ENCODE results near the gene BRPF3. TPM values are rescaled to one million over a fixed set of nuclear protein-coding genes. Genes with fewer than 3 reads are reported as not detected.

Gene BRPF3
- total and polyA plus RNA-seq, 4 donors = 7.5 to 20.0 (median 13.7) TPM

- peaks cover 0 to 2% (median 0%) of the 10 kb centered on the region in 4 donors for H3K27me3 ChIP-seq (ENCODE audit: control insufficient read depth in 4 of 4, insufficient read depth in 4 of 4, low read length in 3 of 4)
- DNase-seq (ENCODE audit: low spot score) = no peak
- no peak overlapping the region for H3K4me3 ChIP-seq (ENCODE audit: low read depth in 1 of 3, low read length in 3 of 3)
- peaks cover 0 to 2% (median 0%) of the 10 kb centered on the region in 4 donors for H3K4me1 ChIP-seq (ENCODE audit: control insufficient read depth in 4 of 4, insufficient read depth in 4 of 4, low read length in 3 of 4)
- no peaks in the 10 kb centered on the region for H3K36me3 ChIP-seq (ENCODE audit: control insufficient read depth in 4 of 4, insufficient read depth in 3 of 4, low read depth in 1 of 4, low read length in 3 of 4)
- H3K9ac ChIP-seq (ENCODE audit: low read depth in 1 of 2, low read length in 2 of 2) = no peak overlapping the region
- no peak overlapping the region for H3K27ac ChIP-seq (ENCODE audit: low read depth in 1 of 2, low read length in 2 of 2)
- H3K9me3 ChIP-seq (ENCODE audit: control insufficient read depth in 4 of 4, low read length in 3 of 4) = peaks cover 3 to 9% (median 6%) of the 10 kb centered on the region in 4 donors
- 94% methylated on average over 4 of the region's 4 CpGs for WGBS
- no peak for TF ChIP-seq HNF4A (conservative IDR thresholded peaks at IDR 0.05)
- no peak for TF ChIP-seq FOXA1 (IDR thresholded peaks at IDR 0.05)
- no peak for TF ChIP-seq ZBTB33 (IDR thresholded peaks at IDR 0.05)
- TF ChIP-seq, protein P1, sequence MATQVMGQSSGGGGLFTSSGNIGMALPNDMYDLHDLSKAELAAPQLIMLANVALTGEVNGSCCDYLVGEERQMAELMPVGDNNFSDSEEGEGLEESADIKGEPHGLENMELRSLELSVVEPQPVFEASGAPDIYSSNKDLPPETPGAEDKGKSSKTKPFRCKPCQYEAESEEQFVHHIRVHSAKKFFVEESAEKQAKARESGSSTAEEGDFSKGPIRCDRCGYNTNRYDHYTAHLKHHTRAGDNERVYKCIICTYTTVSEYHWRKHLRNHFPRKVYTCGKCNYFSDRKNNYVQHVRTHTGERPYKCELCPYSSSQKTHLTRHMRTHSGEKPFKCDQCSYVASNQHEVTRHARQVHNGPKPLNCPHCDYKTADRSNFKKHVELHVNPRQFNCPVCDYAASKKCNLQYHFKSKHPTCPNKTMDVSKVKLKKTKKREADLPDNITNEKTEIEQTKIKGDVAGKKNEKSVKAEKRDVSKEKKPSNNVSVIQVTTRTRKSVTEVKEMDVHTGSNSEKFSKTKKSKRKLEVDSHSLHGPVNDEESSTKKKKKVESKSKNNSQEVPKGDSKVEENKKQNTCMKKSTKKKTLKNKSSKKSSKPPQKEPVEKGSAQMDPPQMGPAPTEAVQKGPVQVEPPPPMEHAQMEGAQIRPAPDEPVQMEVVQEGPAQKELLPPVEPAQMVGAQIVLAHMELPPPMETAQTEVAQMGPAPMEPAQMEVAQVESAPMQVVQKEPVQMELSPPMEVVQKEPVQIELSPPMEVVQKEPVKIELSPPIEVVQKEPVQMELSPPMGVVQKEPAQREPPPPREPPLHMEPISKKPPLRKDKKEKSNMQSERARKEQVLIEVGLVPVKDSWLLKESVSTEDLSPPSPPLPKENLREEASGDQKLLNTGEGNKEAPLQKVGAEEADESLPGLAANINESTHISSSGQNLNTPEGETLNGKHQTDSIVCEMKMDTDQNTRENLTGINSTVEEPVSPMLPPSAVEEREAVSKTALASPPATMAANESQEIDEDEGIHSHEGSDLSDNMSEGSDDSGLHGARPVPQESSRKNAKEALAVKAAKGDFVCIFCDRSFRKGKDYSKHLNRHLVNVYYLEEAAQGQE (IDR thresholded peaks at IDR 0.05) = no peak
- no peak for TF ChIP-seq GABPA (IDR thresholded peaks at IDR 0.05 in 1 of 2, conservative IDR thresholded peaks at IDR 0.05 in 1 of 2)
- no peak for TF ChIP-seq HNF4G (IDR thresholded peaks at IDR 0.05)
- TF ChIP-seq YY1 (IDR thresholded peaks at IDR 0.05) = no peak
- TF ChIP-seq JUND (IDR thresholded peaks at IDR 0.05) = no peak
- TF ChIP-seq, protein P2, sequence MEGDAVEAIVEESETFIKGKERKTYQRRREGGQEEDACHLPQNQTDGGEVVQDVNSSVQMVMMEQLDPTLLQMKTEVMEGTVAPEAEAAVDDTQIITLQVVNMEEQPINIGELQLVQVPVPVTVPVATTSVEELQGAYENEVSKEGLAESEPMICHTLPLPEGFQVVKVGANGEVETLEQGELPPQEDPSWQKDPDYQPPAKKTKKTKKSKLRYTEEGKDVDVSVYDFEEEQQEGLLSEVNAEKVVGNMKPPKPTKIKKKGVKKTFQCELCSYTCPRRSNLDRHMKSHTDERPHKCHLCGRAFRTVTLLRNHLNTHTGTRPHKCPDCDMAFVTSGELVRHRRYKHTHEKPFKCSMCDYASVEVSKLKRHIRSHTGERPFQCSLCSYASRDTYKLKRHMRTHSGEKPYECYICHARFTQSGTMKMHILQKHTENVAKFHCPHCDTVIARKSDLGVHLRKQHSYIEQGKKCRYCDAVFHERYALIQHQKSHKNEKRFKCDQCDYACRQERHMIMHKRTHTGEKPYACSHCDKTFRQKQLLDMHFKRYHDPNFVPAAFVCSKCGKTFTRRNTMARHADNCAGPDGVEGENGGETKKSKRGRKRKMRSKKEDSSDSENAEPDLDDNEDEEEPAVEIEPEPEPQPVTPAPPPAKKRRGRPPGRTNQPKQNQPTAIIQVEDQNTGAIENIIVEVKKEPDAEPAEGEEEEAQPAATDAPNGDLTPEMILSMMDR (IDR thresholded peaks at IDR 0.05; ENCODE audit: low read depth, low read length, missing input control) = no peak
Measured at GRCh38 chr6:36267731-36268477, 71.4 kb downstream of the BRPF3 start.

DNA sequence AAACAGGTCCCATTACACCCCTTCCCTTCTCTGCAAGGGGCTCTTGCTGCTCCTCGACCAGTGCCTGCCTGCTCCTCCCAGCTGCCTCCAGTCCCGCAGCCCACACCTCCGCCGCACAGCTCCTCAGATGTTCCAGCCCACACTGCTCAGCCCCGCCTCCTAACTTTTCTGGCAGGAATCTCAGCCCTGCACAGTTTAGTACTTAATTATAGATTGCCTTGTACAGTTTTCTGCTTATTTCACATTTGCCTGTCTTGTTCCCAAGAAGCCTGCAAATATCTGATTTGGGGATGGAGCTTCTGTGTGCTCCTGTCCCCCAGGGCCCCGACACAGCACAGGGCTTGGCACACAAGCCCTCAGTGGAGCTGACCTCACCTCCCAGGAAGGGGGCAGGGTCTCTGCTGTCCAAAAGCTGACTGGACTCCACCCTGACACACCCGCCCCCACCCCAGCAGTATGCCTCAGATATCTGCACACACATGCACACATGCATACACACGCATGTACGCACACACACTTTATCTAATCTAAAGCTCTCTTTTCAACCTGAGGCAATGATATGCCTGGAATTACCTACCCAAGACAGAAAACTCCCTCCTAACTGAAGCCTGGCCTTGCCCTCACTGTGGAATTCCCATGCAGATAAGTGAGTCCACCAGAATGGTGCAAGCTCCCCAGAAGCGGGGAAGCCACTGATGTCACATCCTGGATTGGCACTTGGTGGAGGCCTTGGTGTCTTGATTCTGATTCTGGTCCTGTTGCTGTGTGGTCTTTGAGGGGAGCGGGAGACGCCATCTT lies 72.1 kb downstream of the BRPF3 start:
- no peak overlapping the region for H3K27ac ChIP-seq (ENCODE audit: low read depth in 1 of 2, low read length in 2 of 2)

More for the DNA sequence above, 72.1 kb downstream of the BRPF3 start:
- Histone ChIP-seq H3K9me3 (ENCODE audit: control insufficient read depth in 4 of 4, low read length in 3 of 4) (peaks cover 3 to 9% (median 6%) of the 10 kb centered on the region in 4 donors), H3K36me3 (ENCODE audit: control insufficient read depth in 4 of 4, insufficient read depth in 3 of 4, low read depth in 1 of 4, low read length in 3 of 4) (no peaks in the 10 kb centered on the region), H3K9ac (ENCODE audit: low read depth in 1 of 2, low read length in 2 of 2) (no peak overlapping the region), H3K4me3 (ENCODE audit: low read depth in 1 of 3, low read length in 3 of 3) (no peak overlapping the region), H3K27me3 (ENCODE audit: control insufficient read depth in 4 of 4, insufficient read depth in 4 of 4, low read length in 3 of 4) (peaks cover 0 to 2% (median 0%) of the 10 kb centered on the region in 4 donors), H3K4me1 (ENCODE audit: control insufficient read depth in 4 of 4, insufficient read depth in 4 of 4, low read length in 3 of 4) (peaks cover 0 to 2% (median 0%) of the 10 kb centered on the region in 4 donors)
- TF ChIP-seq NR2F2 (IDR thresholded peaks at IDR 0.05) (no peak), GABPA (IDR thresholded peaks at IDR 0.05 in 1 of 2, conservative IDR thresholded peaks at IDR 0.05 in 1 of 2) (no peak), SP1 (IDR thresholded peaks at IDR 0.05) (no peak), EGR1 (IDR thresholded peaks at IDR 0.05; ENCODE audit: low read depth in 2 of 2) (no peak), YY1 (IDR thresholded peaks at IDR 0.05) (no peak), FOXA2 (IDR thresholded peaks at IDR 0.05) (no peak), HNF4G (IDR thresholded peaks at IDR 0.05) (no peak)
- TF ChIP-seq, protein P3, sequence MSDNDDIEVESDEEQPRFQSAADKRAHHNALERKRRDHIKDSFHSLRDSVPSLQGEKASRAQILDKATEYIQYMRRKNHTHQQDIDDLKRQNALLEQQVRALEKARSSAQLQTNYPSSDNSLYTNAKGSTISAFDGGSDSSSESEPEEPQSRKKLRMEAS (IDR thresholded peaks at IDR 0.05) = no peak
- TF ChIP-seq, protein P1 (IDR thresholded peaks at IDR 0.05) = no peak
- DNase-seq (ENCODE audit: low spot score) = peak; percentile 55
- 77% methylated on average over 12 of the region's 12 CpGs for WGBS
